CD4-positive, alpha-beta T cell (primary cell): ENCODE results near the gene IRAK2. TPM values are rescaled to one million over a fixed set of nuclear protein-coding genes. Genes with fewer than 3 reads are reported as not detected.

Experiments
- ATAC-seq: fragments of 200-7000 bp; cut with Tn5 transposase; one replicate; pipeline ENCODE4 v1.10.0; 2022; ENCODE audit warnings: mild to moderate bottlenecking; ENCODE audit not compliant: poor library complexity
- CTCF ChIA-PET: fragments of 350-600 bp; sonication (Branson Sonifier 250); formaldehyde crosslinking; loops from one replicate; lab custom pipeline; 2021; ENCODE audit warnings: antibody characterized with exemption, inconsistent platforms; lab: Charles Lee
- POLR2A ChIA-PET: fragments of 350-600 bp; sonication (Branson Sonifier 250); formaldehyde crosslinking; loops from one replicate; lab custom pipeline; 2021; ENCODE audit warnings: antibody characterized with exemption, inconsistent platforms; lab: Charles Lee
- DNase-seq, 14 experiments: peaks; one replicate each; pipeline ENCODE4 v3.0.0-alpha.2; 2013 to 2020; ENCODE audit warnings: mixed read lengths in 2 of 14
- H3K27ac ChIP-seq, 2 donors: one replicate each; pipeline versions ENCODE4 v1.5.1 to v1.7.0; 2013; ENCODE audit warnings: low read length in 2 of 2, low read depth in 1 of 2, mild to moderate bottlenecking in 1 of 2
- H3K27me3 ChIP-seq, 2 experiments: 1 replicate in 1 of 2; 2 replicates in 1 of 2; pipeline versions ENCODE4 v1.6.1 to v1.7.0; 2013; ENCODE audit warnings: low read length in 2 of 2, control low read depth in 1 of 2, mild to moderate bottlenecking in 1 of 2, moderate library complexity in 1 of 2; ENCODE audit not compliant: insufficient read depth in 2 of 2, control insufficient read depth in 1 of 2
- H3K36me3 ChIP-seq: one replicate; pipeline ENCODE4 v1.6.1; 2013; ENCODE audit warnings: low read length, control low read depth; ENCODE audit not compliant: insufficient read depth
- H3K4me1 ChIP-seq: one replicate; pipeline ENCODE4 v1.6.1; 2013; ENCODE audit warnings: low read length, control low read depth; ENCODE audit not compliant: insufficient read depth
- H3K4me3 ChIP-seq: one replicate; pipeline ENCODE4 v1.5.1; 2013; ENCODE audit warnings: mild to moderate bottlenecking, low read length, moderate library complexity
- H3K9me3 ChIP-seq, 2 experiments: 1 replicate in 1 of 2; 2 replicates in 1 of 2; pipeline versions ENCODE4 v1.6.1 to v1.7.0; 2013; ENCODE audit warnings: low read length in 2 of 2, mild to moderate bottlenecking in 2 of 2, control low read depth in 1 of 2, moderate library complexity in 1 of 2; ENCODE audit not compliant: control insufficient read depth in 1 of 2, insufficient read depth in 1 of 2
- H3K27ac Mint-ChIP-seq: one replicate; pipeline ENCODE4 v1.8.0; 2020; ENCODE audit warnings: mixed read lengths
- H3K27me3 Mint-ChIP-seq: one replicate; pipeline ENCODE4 v1.8.0; 2021; ENCODE audit warnings: mixed read lengths
- H3K36me3 Mint-ChIP-seq: one replicate; pipeline ENCODE4 v1.8.0; 2021; ENCODE audit warnings: low read depth, mixed read lengths
- H3K4me1 Mint-ChIP-seq: one replicate; pipeline ENCODE4 v1.8.0; 2021; ENCODE audit warnings: low read depth, mixed read lengths
- H3K4me3 Mint-ChIP-seq: one replicate; pipeline ENCODE4 v1.8.0; 2020; ENCODE audit warnings: mild to moderate bottlenecking, mixed read lengths
- H3K9me3 Mint-ChIP-seq: one replicate; pipeline ENCODE4 v1.8.0; 2020; ENCODE audit warnings: mixed read lengths
- intact Hi-C, 2 experiments: fragments of 100-400 bp; cut with DNase I in 1 of 2; cut with micrococcal nuclease in 1 of 2; formaldehyde crosslinking; loops; one replicate each; pipeline versions ENCODE4 v1.15.1 to v1.9.0; 2023 to 2025; cut with DNase I, micrococcal nuclease
- total RNA-seq, 174 experiments: library from RNA in 2 of 174; stranded (reverse) in 2 of 174; gene quantifications; one replicate each; pipeline ENCODE4 v1.2.3 and lab custom pipeline; 2021 to 2026
- TF ChIP-seq, protein P1 (sequence below): fragments of 200-600 bp; IDR thresholded peaks from one replicate; pipeline ENCODE4 v1.8.0; 2022; ENCODE audit warnings: antibody characterized with exemption, mild to moderate bottlenecking

Gene IRAK2
- total RNA-seq, 2 experiments from 2014 or later = 1.4 to 1.6 TPM

DNA sequence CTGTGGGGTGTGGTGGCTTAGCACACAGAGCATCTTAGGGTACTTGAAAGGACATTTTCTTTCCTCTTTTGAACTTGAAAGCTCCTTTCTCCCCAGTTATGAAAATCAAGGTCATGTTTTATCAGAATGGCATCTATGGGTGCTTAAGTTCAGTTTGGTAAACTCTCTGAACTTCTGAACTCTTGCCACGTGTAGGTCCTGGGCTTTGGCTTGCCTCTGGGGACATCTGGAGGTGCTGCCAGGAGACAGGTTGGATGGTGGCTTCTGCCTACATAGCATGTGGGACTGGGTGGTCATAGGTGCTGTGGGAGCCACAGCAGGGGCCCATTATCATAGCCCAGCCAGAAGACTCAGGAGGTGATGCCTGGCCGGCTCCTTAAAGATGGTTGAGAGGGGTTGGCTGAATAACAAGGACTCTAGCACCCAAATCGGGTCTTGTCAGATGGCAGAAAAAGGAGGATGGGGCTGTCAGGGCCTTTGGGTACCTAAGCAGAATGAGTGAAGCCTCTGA, 112.5 kb downstream of the IRAK2 start:
- H3K27ac Mint-ChIP-seq = peak overlapping the region; percentile 72
- Histone ChIP-seq H3K36me3 (peaks cover 78% of the 10 kb centered on the region), H3K4me1 (peaks cover 32% of the 10 kb centered on the region), H3K27ac (no peak overlapping the region), H3K4me3 (no peak overlapping the region), H3K27me3 (no peaks in the 10 kb centered on the region), H3K9me3 (no peaks in the 10 kb centered on the region)
- no peaks in the 10 kb centered on the region for H3K27me3 Mint-ChIP-seq
- peaks cover 52% of the 10 kb centered on the region for H3K4me1 Mint-ChIP-seq
- ATAC-seq (peak; percentile 58), DNase-seq (no peak)
- H3K9me3 Mint-ChIP-seq = no peaks in the 10 kb centered on the region
- CTCF ChIA-PET = interaction anchor here (1.1 kb wide), 1 partner anchor 63 kb away, joined by 5 read pairs; no protein-coding TSS in a partner anchor
- peaks cover 85% of the 10 kb centered on the region for H3K36me3 Mint-ChIP-seq
- TF ChIP-seq, protein P1, sequence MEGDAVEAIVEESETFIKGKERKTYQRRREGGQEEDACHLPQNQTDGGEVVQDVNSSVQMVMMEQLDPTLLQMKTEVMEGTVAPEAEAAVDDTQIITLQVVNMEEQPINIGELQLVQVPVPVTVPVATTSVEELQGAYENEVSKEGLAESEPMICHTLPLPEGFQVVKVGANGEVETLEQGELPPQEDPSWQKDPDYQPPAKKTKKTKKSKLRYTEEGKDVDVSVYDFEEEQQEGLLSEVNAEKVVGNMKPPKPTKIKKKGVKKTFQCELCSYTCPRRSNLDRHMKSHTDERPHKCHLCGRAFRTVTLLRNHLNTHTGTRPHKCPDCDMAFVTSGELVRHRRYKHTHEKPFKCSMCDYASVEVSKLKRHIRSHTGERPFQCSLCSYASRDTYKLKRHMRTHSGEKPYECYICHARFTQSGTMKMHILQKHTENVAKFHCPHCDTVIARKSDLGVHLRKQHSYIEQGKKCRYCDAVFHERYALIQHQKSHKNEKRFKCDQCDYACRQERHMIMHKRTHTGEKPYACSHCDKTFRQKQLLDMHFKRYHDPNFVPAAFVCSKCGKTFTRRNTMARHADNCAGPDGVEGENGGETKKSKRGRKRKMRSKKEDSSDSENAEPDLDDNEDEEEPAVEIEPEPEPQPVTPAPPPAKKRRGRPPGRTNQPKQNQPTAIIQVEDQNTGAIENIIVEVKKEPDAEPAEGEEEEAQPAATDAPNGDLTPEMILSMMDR = no peak
- H3K4me3 Mint-ChIP-seq = no peak overlapping the region
- intact Hi-C loops = no loop called here
- POLR2A ChIA-PET = no interaction called here

GRCh38 chr3:10278501-10278900, 113.8 kb downstream of the IRAK2 start:
- CTCF ChIA-PET = no interaction called here
- H3K27ac Mint-ChIP-seq = peak overlapping the region; percentile 63

DNA sequence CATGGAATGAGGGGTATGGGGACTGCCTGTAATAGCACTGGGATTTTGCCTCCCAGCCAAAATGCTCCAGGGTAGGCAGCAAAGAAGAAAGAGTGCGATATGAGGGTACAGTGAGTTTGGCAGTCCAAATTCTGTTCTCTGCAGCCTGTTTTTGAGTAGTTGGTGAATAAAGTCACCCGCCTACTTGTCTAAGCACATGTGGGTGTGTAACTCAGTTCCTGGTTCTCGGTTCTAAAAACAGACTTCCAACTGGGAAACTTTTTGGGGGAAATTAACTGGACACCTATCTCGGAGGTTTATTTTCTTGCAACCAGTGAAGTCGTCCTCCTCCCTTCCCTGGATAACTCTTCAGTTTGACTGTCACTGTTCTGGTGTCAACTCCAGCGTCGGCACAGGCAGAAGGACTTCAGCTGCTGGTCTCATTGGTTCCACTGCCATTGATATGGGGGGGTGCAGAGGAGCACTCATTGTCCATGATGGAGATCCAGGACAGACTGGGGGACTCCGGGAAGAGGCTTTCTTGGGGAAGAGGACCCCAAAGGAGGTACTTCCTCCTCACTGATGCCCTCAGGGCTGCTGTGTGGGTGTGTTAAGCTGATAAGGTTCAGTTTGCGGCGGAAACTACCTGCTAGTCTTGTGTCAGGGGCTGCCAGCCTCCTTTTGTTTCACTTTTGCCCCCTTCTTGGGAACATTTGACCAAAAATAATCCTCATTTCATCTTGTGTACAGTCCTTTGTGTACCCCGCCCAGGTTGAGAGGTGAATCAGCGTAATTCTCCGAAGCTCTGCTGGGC, 114.9 kb downstream of the IRAK2 start:
- no peaks in the 10 kb centered on the region for H3K9me3 ChIP-seq
- no peaks in the 10 kb centered on the region for H3K9me3 Mint-ChIP-seq
- H3K36me3 Mint-ChIP-seq = peaks cover 78% of the 10 kb centered on the region
- TF ChIP-seq, protein P1 = no peak
- ChIA-PET POLR2A (interaction anchor here (0.8 to 1.1 kb wide), 4 partner anchors 11 to 86 kb away, joined by 3 to 5 read pairs (median 3); no protein-coding TSS in a partner anchor), CTCF (interaction anchor here (1.3 kb wide), 1 partner anchor 76 kb away, joined by 3 read pairs; no protein-coding TSS in a partner anchor)
- no peak for ATAC-seq
- peaks cover 49% of the 10 kb centered on the region for H3K4me1 Mint-ChIP-seq
- H3K27me3 Mint-ChIP-seq = no peaks in the 10 kb centered on the region
- no peak for DNase-seq
- H3K4me3 Mint-ChIP-seq = no peak overlapping the region
- no peak overlapping the region for H3K27ac ChIP-seq
- H3K4me3 ChIP-seq = no peak overlapping the region
- intact Hi-C loops = loop anchor here (10.0 kb wide), 3 partner anchors 295 to 435 kb away; partner anchors contain the start of genes CRELD1 (in 1 of the 2), EMC3 (in 1 of the 2) and RPUSD3 (in 1 of the 2)
- peak overlapping the region; percentile 63 for H3K27ac Mint-ChIP-seq
- no peaks in the 10 kb centered on the region for H3K27me3 ChIP-seq
- peaks cover 75% of the 10 kb centered on the region for H3K36me3 ChIP-seq
- peaks cover 23% of the 10 kb centered on the region for H3K4me1 ChIP-seq

More at GRCh38 chr3:10278501-10278900, 113.8 kb downstream of the IRAK2 start:
- intact Hi-C loops = no loop called here
- ATAC-seq (no peak), DNase-seq (no peak)
- peaks cover 84% of the 10 kb centered on the region for H3K36me3 Mint-ChIP-seq
- peaks cover 21% of the 10 kb centered on the region for H3K4me1 ChIP-seq
- H3K27ac ChIP-seq = no peak overlapping the region
- H3K4me3 ChIP-seq = no peak overlapping the region
- no peak overlapping the region for H3K4me3 Mint-ChIP-seq
- peaks cover 78% of the 10 kb centered on the region for H3K36me3 ChIP-seq
- no peaks in the 10 kb centered on the region for H3K9me3 ChIP-seq
- POLR2A ChIA-PET = interaction anchor here (1.1 kb wide), 1 partner anchor 15 kb away, joined by 5 read pairs; no protein-coding TSS in a partner anchor
- no peaks in the 10 kb centered on the region for H3K27me3 ChIP-seq
- TF ChIP-seq, protein P1 = no peak
- no peaks in the 10 kb centered on the region for H3K9me3 Mint-ChIP-seq
- no peaks in the 10 kb centered on the region for H3K27me3 Mint-ChIP-seq
- peaks cover 49% of the 10 kb centered on the region for H3K4me1 Mint-ChIP-seq
